Measurements from ENCODE around the gene THSD7B. TPM values are rescaled to one million over a fixed set of nuclear protein-coding genes. Genes with fewer than 3 reads are reported as not detected.

The THSD7B gene
- total and polyA plus RNA-seq, 9 of the 15 experiments (the other 6 are each of a cell fraction or from before 2014, with no cell fraction given) = not detected

- in situ Hi-C loops (cut with MboI) = no loop called here
- DNase-seq (ENCODE audit: extremely low read depth in 1 of 4, low spot score in 3 of 4) = no peak
- Histone ChIP-seq H3K27me3 (ENCODE audit: control insufficient read depth in 2 of 2, insufficient read depth in 2 of 2, low read length in 2 of 2) (no peaks in the 10 kb centered on the region), H3K4me2 (ENCODE audit: insufficient read depth, low read length) (no peak overlapping the region), H3K4me3 (no peak overlapping the region), H3K79me2 (ENCODE audit: control insufficient read depth, insufficient read depth, low read length) (no peaks in the 10 kb centered on the region), H3K9ac (ENCODE audit: insufficient read depth in 1 of 2, low read depth in 2 of 2, low read length in 2 of 2) (no peak overlapping the region), H3K36me3 (ENCODE audit: control insufficient read depth, insufficient read depth, low read length) (no peaks in the 10 kb centered on the region), H4K20me1 (replicated peaks; ENCODE audit: control insufficient read depth, insufficient read depth, low read length) (no peaks in the 10 kb centered on the region), H3K9me1 (ENCODE audit: control insufficient read depth, insufficient read depth, low read length) (no peaks in the 10 kb centered on the region), H3K27ac (ENCODE audit: extremely low read depth, low read depth, low read length) (no peak overlapping the region), H3K4me1 (replicated peaks in 1 of 2; ENCODE audit: control insufficient read depth in 2 of 2, insufficient read depth in 2 of 2, low read length in 2 of 2) (no peaks in the 10 kb centered on the region), H2AFZ (ENCODE audit: low read depth, low read length) (no peak overlapping the region), H3K9me3 (replicated peaks; ENCODE audit: control insufficient read depth, insufficient read depth, low read depth, low read length) (no peaks in the 10 kb centered on the region; the same call in 1 of the 2 replicates)
- CTCF ChIA-PET (ENCODE audit: low intra/inter-chr PET ratio) = no interaction called here
- intact Hi-C loops (cut with micrococcal nuclease) = no loop called here
- BruUV-seq (replicated peaks) = no TSS peak
- 0% methylated on average over 5 of the region's 5 CpGs for WGBS (ENCODE audit: insufficient coverage, low coverage, missing lambda C conversion rate)
- POLR2A ChIA-PET = no interaction called here
- no peak for FAIRE-seq
- TF ChIP-seq CBFB (CRISPR knock-in tag; IDR thresholded peaks at IDR 0.05) (no peak), PPARD (CRISPR knock-in tag; IDR thresholded peaks at IDR 0.05) (no peak), SREBF2 (CRISPR knock-in tag; IDR thresholded peaks at IDR 0.05) (no peak), STAG1 (CRISPR knock-in tag; IDR thresholded peaks at IDR 0.05; ENCODE audit: borderline replicate concordance) (no peak), CBX3 (IDR thresholded peaks at IDR 0.05; ENCODE audit: borderline replicate concordance in 1 of 2, low read length in 2 of 2) (no peak), TRIM24 (IDR thresholded peaks at IDR 0.05) (no peak), SAFB (IDR thresholded peaks at IDR 0.05; ENCODE audit: borderline replicate concordance, low read depth, low read length) (no peak), ZNF280B (CRISPR knock-in tag; IDR thresholded peaks at IDR 0.05) (no peak)
- no peak for ATAC-seq
Observed at GRCh38 chr2:137535897-137536296, 770.6 kb downstream of the THSD7B start.

All from K562 (cell line).